GM12878 (cell line): ENCODE results near the gene CBFB. TPM values are rescaled to one million over a fixed set of nuclear protein-coding genes. Genes with fewer than 3 reads are reported as not detected.

Experiments
- ATAC-seq: fragments of 200-7000 bp; cut with Tn5 transposase; 3 replicates; pipeline ENCODE4 v1.9.1; 2020; ENCODE audit warnings: mild to moderate bottlenecking, moderate library complexity
- BruUV-seq: library from RNA; stranded (reverse); fragments of 400-500 nt; replicated peaks from 2 replicates; lab custom pipeline; 2021; lab: Mats Ljungman, UMichigan
- CTCF ChIA-PET: fragments of 300-600 bp; sonication (Branson Sonifier 250); formaldehyde crosslinking; extraction: SDS; loops from one replicate; lab custom pipeline; 2021; ENCODE audit warnings: inconsistent platforms; lab: Yijun Ruan, JAX
- POLR2A ChIA-PET: fragments of 350-600 bp; formaldehyde crosslinking; extraction: SDS; loops from one replicate; lab custom pipeline; 2021; ENCODE audit warnings: inconsistent platforms; lab: Charles Lee
- RAD21 ChIA-PET: fragments of 300-600 bp; sonication (Branson Sonifier 250); formaldehyde crosslinking; loops from one replicate; lab custom pipeline; 2023; ENCODE audit warnings: antibody characterized with exemption; ENCODE audit not compliant: unreplicated experiment; lab: Charles Lee
- SMC1A ChIA-PET: fragments of 300-600 bp; sonication (Branson Sonifier 250); formaldehyde crosslinking; loops from one replicate; lab custom pipeline; 2023; ENCODE audit not compliant: unreplicated experiment, uncharacterized antibody; lab: Charles Lee
- DNase-seq: peaks from one replicate; pipeline ENCODE4 v3.0.0-alpha.2; 2011; ENCODE audit warnings: low read depth, low spot score
- FAIRE-seq: peaks from 3 replicates; lab custom pipeline; 2011; peaks lifted over from hg19 to GRCh38; lab: Jason Lieb, UNC
- H2AFZ ChIP-seq: 2 replicates; pipeline ENCODE4 v1.6.0; 2011; ENCODE audit warnings: low read depth, low read length, control low read depth; ENCODE audit not compliant: control insufficient read depth
- H3K27ac ChIP-seq: 2 replicates; pipeline ENCODE4 v1.5.1; 2011; ENCODE audit warnings: control low read depth; ENCODE audit not compliant: control insufficient read depth, insufficient read depth
- H3K27me3 ChIP-seq, 2 experiments: replicated peaks in 1 of 2; 2 replicates each; pipeline versions ENCODE4 v1.6.0 to v1.6.1; 2011; ENCODE audit warnings: low read length in 1 of 2; ENCODE audit not compliant: control insufficient read depth in 2 of 2, insufficient read depth in 2 of 2
- H3K36me3 ChIP-seq, 2 experiments: 2 replicates each; pipeline ENCODE4 v1.5.1; 2011; ENCODE audit warnings: low read length in 1 of 2; ENCODE audit not compliant: control insufficient read depth in 2 of 2, insufficient read depth in 2 of 2
- H3K4me1 ChIP-seq: 2 replicates; pipeline ENCODE4 v1.6.1; 2011; ENCODE audit warnings: mild to moderate bottlenecking, low read length, moderate library complexity, mixed read lengths; ENCODE audit not compliant: control insufficient read depth, insufficient read depth
- H3K4me2 ChIP-seq: 2 replicates; pipeline ENCODE4 v1.6.0; 2011; ENCODE audit warnings: control low read depth; ENCODE audit not compliant: control insufficient read depth, insufficient read depth
- H3K4me3 ChIP-seq: fragments of 200-600 bp; sonication (generic); 2 replicates; pipeline ENCODE4 v1.5.1; 2016
- H3K79me2 ChIP-seq: 2 replicates; pipeline ENCODE4 v1.6.0; 2011; ENCODE audit warnings: low read length; ENCODE audit not compliant: control insufficient read depth, insufficient read depth
- H3K9ac ChIP-seq: 2 replicates; pipeline ENCODE4 v1.8.0; 2011; ENCODE audit warnings: low read length, control low read depth, mixed read lengths; ENCODE audit not compliant: control insufficient read depth, insufficient read depth
- H3K9me3 ChIP-seq: replicated peaks from 3 replicates; pipeline ENCODE4 v1.5.1; 2011; ENCODE audit warnings: mild to moderate bottlenecking, low read length; ENCODE audit not compliant: control insufficient read depth, insufficient read depth
- H4K20me1 ChIP-seq: 2 replicates; pipeline ENCODE4 v1.6.0; 2011; ENCODE audit not compliant: control insufficient read depth, insufficient read depth
- CHD4 ChIP-seq: fragments of 200-600 bp; sonication (generic); IDR thresholded peaks from 2 replicates; pipeline ENCODE4 v1.6.1; 2016; ENCODE audit warnings: mild to moderate bottlenecking
- CREB1 ChIP-seq: IDR thresholded peaks from 2 replicates; pipeline ENCODE4 v1.6.1; 2012; ENCODE audit warnings: low read depth, mild to moderate bottlenecking, inconsistent platforms
- EGR1 ChIP-seq, 2 experiments: IDR thresholded peaks; 1 replicate in 1 of 2; 2 replicates in 1 of 2; pipeline ENCODE4 v1.6.1; 2011 to 2012; ENCODE audit warnings: low read depth in 2 of 2, low read length in 2 of 2, borderline replicate concordance in 1 of 2, mild to moderate bottlenecking in 1 of 2, moderate library complexity in 1 of 2
- IKZF2 ChIP-seq, 2 experiments: fragments of 450-650 bp; IDR thresholded peaks; 2 replicates each; pipeline ENCODE4 v1.6.1; 2017; ENCODE audit warnings: mild to moderate bottlenecking in 2 of 2, moderate library complexity in 2 of 2
- IRF3 ChIP-seq: fragments of 450-650 bp; IDR thresholded peaks from 2 replicates; pipeline ENCODE4 v1.6.1; 2014; ENCODE audit warnings: mild to moderate bottlenecking
- JUNB ChIP-seq: IDR thresholded peaks from 2 replicates; pipeline ENCODE4 v1.6.1; 2016; ENCODE audit warnings: antibody characterized with exemption, mild to moderate bottlenecking
- MEF2A ChIP-seq: IDR thresholded peaks from 2 replicates; pipeline ENCODE4 v1.6.1; 2011; ENCODE audit warnings: low read depth, mild to moderate bottlenecking, low read length, moderate library complexity; ENCODE audit not compliant: insufficient read depth
- MEF2B ChIP-seq: fragments of 450-650 bp; IDR thresholded peaks from 2 replicates; pipeline ENCODE4 v1.6.1; 2018; ENCODE audit warnings: mild to moderate bottlenecking, moderate library complexity; ENCODE audit not compliant: partially characterized antibody, poor library complexity, severe bottlenecking
- NFIC ChIP-seq: IDR thresholded peaks from 2 replicates; pipeline ENCODE4 v1.6.1; 2012; ENCODE audit warnings: low read depth, mild to moderate bottlenecking, inconsistent platforms, low read length, moderate library complexity
- NRF1 ChIP-seq: conservative IDR thresholded peaks from 2 replicates; pipeline ENCODE4 v1.6.1; 2011; ENCODE audit warnings: mild to moderate bottlenecking, low read depth, low read length, improper control_type of control experiment
- POLR2A ChIP-seq: IDR thresholded peaks from 2 replicates; pipeline ENCODE4 v1.6.1; 2011; ENCODE audit warnings: low read depth, mild to moderate bottlenecking, low read length
- RELA ChIP-seq: fragments of 450-650 bp; IDR thresholded peaks from 2 replicates; pipeline ENCODE4 v1.8.0; 2014; ENCODE audit warnings: borderline replicate concordance; ENCODE audit not compliant: partially characterized antibody
- STAT1 ChIP-seq: fragments of 450-650 bp; conservative IDR thresholded peaks from 2 replicates; pipeline ENCODE4 v1.6.1; 2014; ENCODE audit warnings: antibody characterized with exemption, mild to moderate bottlenecking
- YBX1 ChIP-seq: fragments of 450-650 bp; IDR thresholded peaks from 2 replicates; pipeline ENCODE4 v1.6.1; 2016; ENCODE audit warnings: antibody characterized with exemption
- ZNF217 ChIP-seq: fragments of 450-650 bp; IDR thresholded peaks from 2 replicates; pipeline ENCODE4 v1.6.1; 2017; ENCODE audit warnings: antibody characterized with exemption, mild to moderate bottlenecking
- ZNF274 ChIP-seq: IDR thresholded peaks from one replicate; pipeline ENCODE4 v1.8.0; 2011; ENCODE audit not compliant: insufficient read length, insufficient read depth
- ZZZ3 ChIP-seq: IDR thresholded peaks from 2 replicates; pipeline ENCODE4 v1.6.1; 2011; ENCODE audit warnings: low read depth; ENCODE audit not compliant: control insufficient read depth, insufficient read length
- WGBS: methylation state at CpG from one replicate; pipeline ENCODE4 v1.1.6; 2016; ENCODE audit warnings: low lambda C conversion rate; ENCODE audit not compliant: insufficient replicate concordance, insufficient coverage; ENCODE audit errors: missing lambda C conversion rate; 5-methylcytosine and 5-hydroxymethylcytosine counted together
- in situ Hi-C: fragments of 300-500 bp; cut with MboI; formaldehyde crosslinking; loops from 9 replicates; pipeline ENCODE4 v1.14.3; 2018; ENCODE audit warnings: mixed read lengths
- intact Hi-C: fragments of 100-400 bp; cut with micrococcal nuclease; formaldehyde crosslinking; loops from one replicate; pipeline ENCODE4 v1.14.2; 2022; ENCODE audit not compliant: unreplicated experiment
- polyA plus RNA-seq, 11 experiments: library from polyadenylated mRNA; depleted of rRNA in 4 of 11; unstranded in 6 of 11; stranded (reverse) in 5 of 11; fragments of >200 nt; fragmentation: Nextera tagmentation in 4 of 11; fragmentation: Illumina TruSeq in 1 of 11; extraction: Ambion mirVana in 4 of 11; extraction: Trizol in 1 of 11; gene quantifications; 1 replicate in 1 of 11; 2 replicates in 10 of 11; pipeline versions ENCODE4 v1.2.1 to v1.2.3, GENCODE V29; 2011 to 2016; ENCODE audit warnings: inconsistent platforms in 2 of 11, missing spikeins in 2 of 11, low read depth in 1 of 11
- total RNA-seq, 4 experiments: library from RNA; depleted of rRNA in 3 of 4; stranded (reverse); fragments of >200 nt in 3 of 4; fragmentation: Illumina TruSeq in 1 of 4; extraction: Trizol in 1 of 4; gene quantifications; 2 replicates each; pipeline versions ENCODE4 v1.2.1 to v1.2.3, GENCODE V29; 2013 to 2021
- TF ChIP-seq, protein P1 (sequence below): fragments of 450-650 bp; IDR thresholded peaks from 2 replicates; pipeline ENCODE4 v1.6.1; 2016; ENCODE audit warnings: mild to moderate bottlenecking

The CBFB gene
- total and polyA plus RNA-seq, 10 of the 15 experiments (the other 5 are each of a cell fraction or from before 2014, with no cell fraction given): 25.3 to 83.8 (median 65.7) TPM

DNA sequence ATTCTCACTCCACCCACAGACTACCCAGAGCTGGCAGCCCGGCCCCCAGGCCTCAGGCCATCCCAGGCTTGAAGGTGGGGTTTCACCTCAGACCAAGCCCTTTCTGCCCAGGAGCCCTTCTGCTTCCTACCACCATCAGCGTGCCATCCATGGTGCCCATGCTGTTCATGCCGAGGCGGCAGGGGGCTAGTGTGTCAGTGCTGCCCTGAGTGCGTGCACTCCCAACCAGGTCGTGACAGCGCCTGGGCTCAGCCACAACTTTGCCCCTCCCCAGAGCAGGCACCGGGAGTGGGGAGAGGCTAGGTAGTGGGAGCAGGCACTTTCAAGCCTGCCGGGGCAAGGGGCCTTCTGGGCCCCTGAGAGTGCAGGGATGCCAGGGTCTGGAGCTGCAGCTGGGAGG, 113.4 kb downstream of the CBFB start:
- no peak for DNase-seq
- POLR2A ChIA-PET: no interaction called here
- no peak overlapping the region for H3K9ac ChIP-seq
- ATAC-seq: no peak
- H3K4me2 ChIP-seq: no peak overlapping the region
- no peak overlapping the region for H3K4me3 ChIP-seq
- TF ChIP-seq POLR2A: peak; percentile 36; the same call in 1 of the 2 replicates
- TF ChIP-seq RELA: no peak
- H2AFZ ChIP-seq: no peak overlapping the region
- H4K20me1 ChIP-seq: no peaks in the 10 kb centered on the region
- no peaks in the 10 kb centered on the region for H3K27me3 ChIP-seq
- H3K27ac ChIP-seq: no peak overlapping the region
- H3K4me1 ChIP-seq: no peaks in the 10 kb centered on the region
- WGBS: 95% methylated on average over 9 of the region's 9 CpGs
- SMC1A ChIA-PET: interaction anchor here (1.2 to 1.7 kb wide), 2 partner anchors 9 to 15 kb away, joined by 3 to 6 read pairs; no protein-coding TSS in a partner anchor
- FAIRE-seq: no peak
- CTCF ChIA-PET: no interaction called here
- intact Hi-C loops (no loop called here), in situ Hi-C loops (no loop called here)
- no peaks in the 10 kb centered on the region for H3K9me3 ChIP-seq
- BruUV-seq: no TSS peak
- RAD21 ChIA-PET: interaction anchor here (1.4 to 1.5 kb wide), 2 partner anchors 13 to 125 kb away, joined by 3 to 4 read pairs; no protein-coding TSS in a partner anchor
- H3K36me3 ChIP-seq: peaks cover 26 to 31% of the 10 kb centered on the region in 2 experiments; a peak in 3 of 4 replicates
- no peaks in the 10 kb centered on the region for H3K79me2 ChIP-seq

DNA sequence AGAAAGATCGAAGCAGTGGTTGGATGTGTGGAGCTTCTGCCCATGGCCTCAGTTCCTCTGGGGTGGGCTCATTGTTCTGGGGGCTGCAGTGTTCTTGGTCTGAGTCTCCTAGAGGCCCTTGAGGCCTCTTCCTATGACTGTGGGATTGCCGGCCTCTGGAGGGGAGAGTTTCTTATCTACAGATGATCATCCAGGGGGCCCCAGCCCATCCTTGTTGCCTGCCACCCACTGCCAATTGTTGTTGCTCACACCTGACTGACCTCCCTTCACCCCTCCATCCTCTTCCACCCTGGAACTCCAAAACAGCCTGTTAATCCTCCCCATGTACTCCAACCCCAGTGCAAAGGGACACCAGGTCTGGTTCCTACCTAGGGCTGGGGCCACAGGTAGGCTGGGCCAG, 116.0 kb downstream of the CBFB start:
- no peaks in the 10 kb centered on the region for H4K20me1 ChIP-seq
- no peaks in the 10 kb centered on the region for H3K4me1 ChIP-seq
- no peak overlapping the region for H2AFZ ChIP-seq
- POLR2A ChIA-PET: no interaction called here
- intact Hi-C loops: no loop called here
- no peaks in the 10 kb centered on the region for H3K27me3 ChIP-seq
- no TSS peak for BruUV-seq
- 67% methylated on average over 2 of the region's 2 CpGs for WGBS
- no peak overlapping the region for H3K9ac ChIP-seq
- RAD21 ChIA-PET: no interaction called here
- no peak for DNase-seq
- H3K27ac ChIP-seq: no peak overlapping the region
- CTCF ChIA-PET: interaction anchor here (2.4 to 3.1 kb wide), 2 partner anchors 10 to 127 kb away, joined by 8 to 11 read pairs; no protein-coding TSS in a partner anchor
- H3K79me2 ChIP-seq: no peaks in the 10 kb centered on the region
- peaks cover 31 to 40% of the 10 kb centered on the region in 2 experiments; a peak in 3 of 4 replicates for H3K36me3 ChIP-seq
- no peak overlapping the region for H3K4me3 ChIP-seq
- H3K9me3 ChIP-seq: no peaks in the 10 kb centered on the region
- no peak overlapping the region for H3K4me2 ChIP-seq
- ATAC-seq: no peak
- no peak for FAIRE-seq
- SMC1A ChIA-PET: no interaction called here
- in situ Hi-C loops: no loop called here
- TF ChIP-seq IRF3 (no peak), MEF2B (no peak), YBX1 (no peak), STAT1 (no peak), EGR1 (IDR thresholded peaks at IDR 0.05; ENCODE audit: borderline replicate concordance in 1 of 2, low read depth in 2 of 2, low read length in 2 of 2) (no peak), CHD4 (no peak), ZZZ3 (no peak), JUNB (no peak), NFIC (no peak), MEF2A (no peak), NRF1 (no peak), ZNF217 (no peak), CREB1 (no peak), ZNF274 (no peak), IKZF2 (IDR thresholded peaks at IDR 0.05) (no peak)
- TF ChIP-seq, protein P1, sequence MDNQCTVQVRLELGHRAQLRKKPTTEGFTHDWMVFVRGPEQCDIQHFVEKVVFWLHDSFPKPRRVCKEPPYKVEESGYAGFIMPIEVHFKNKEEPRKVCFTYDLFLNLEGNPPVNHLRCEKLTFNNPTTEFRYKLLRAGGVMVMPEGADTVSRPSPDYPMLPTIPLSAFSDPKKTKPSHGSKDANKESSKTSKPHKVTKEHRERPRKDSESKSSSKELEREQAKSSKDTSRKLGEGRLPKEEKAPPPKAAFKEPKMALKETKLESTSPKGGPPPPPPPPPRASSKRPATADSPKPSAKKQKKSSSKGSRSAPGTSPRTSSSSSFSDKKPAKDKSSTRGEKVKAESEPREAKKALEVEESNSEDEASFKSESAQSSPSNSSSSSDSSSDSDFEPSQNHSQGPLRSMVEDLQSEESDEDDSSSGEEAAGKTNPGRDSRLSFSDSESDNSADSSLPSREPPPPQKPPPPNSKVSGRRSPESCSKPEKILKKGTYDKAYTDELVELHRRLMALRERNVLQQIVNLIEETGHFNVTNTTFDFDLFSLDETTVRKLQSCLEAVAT: no peak
